HepG2 (cell line): ENCODE results near the gene MEPCE. TPM values are rescaled to one million over a fixed set of nuclear protein-coding genes. Genes with fewer than 3 reads are reported as not detected.

Source experiments
- ATAC-seq: fragments of 200-7000 bp; cut with Tn5 transposase; 3 replicates; pipeline ENCODE4 v1.9.1; 2020; ENCODE audit warnings: mild to moderate bottlenecking, moderate library complexity
- BruUV-seq: library from RNA; stranded (reverse); fragments of 400-500 nt; replicated peaks from 2 replicates; lab custom pipeline; 2021; lab: Mats Ljungman, UMichigan
- CTCF ChIA-PET: fragments of 300-600 bp; formaldehyde crosslinking; extraction: SDS; loops from one replicate; lab custom pipeline; 2021; ENCODE audit warnings: low total read pairs, inconsistent platforms, low intra/inter-chr PET ratio; lab: Yijun Ruan, JAX
- POLR2A ChIA-PET: fragments of 350-600 bp; sonication (Branson Sonifier 250); formaldehyde crosslinking; loops from one replicate; lab custom pipeline; 2020; ENCODE audit warnings: antibody characterized with exemption, inconsistent platforms; lab: Yijun Ruan, JAX
- DNase-seq: peaks from one replicate; pipeline ENCODE4 v3.0.0-alpha.2; 2015; ENCODE audit warnings: low spot score
- FAIRE-seq: peaks from 3 replicates; lab custom pipeline; 2011; peaks lifted over from hg19 to GRCh38; lab: Jason Lieb, UNC
- H2AFZ ChIP-seq: one replicate; pipeline ENCODE4 v1.6.1; 2011; ENCODE audit warnings: low read length, inconsistent platforms
- H3K27ac ChIP-seq: fragments of 300-600 bp; 3 replicates; pipeline ENCODE4 v1.8.0; 2011; ENCODE audit warnings: mixed run types, mild to moderate bottlenecking, mixed read lengths, low read length, inconsistent platforms; ENCODE audit not compliant: insufficient read depth; ENCODE audit errors: extremely low read length
- H3K27me3 ChIP-seq, 2 experiments: fragments of 200-600 bp in 1 of 2; 2 replicates in 1 of 2; 3 replicates in 1 of 2; pipeline versions ENCODE4 v1.6.0 to v1.8.0; 2011; ENCODE audit warnings: low read length in 2 of 2, mild to moderate bottlenecking in 2 of 2, moderate library complexity in 2 of 2, inconsistent platforms in 1 of 2; ENCODE audit not compliant: insufficient read depth in 2 of 2, control insufficient read depth in 1 of 2
- H3K36me3 ChIP-seq, 2 experiments: fragments of 200-600 bp in 1 of 2; replicated peaks in 1 of 2; 2 replicates in 1 of 2; 3 replicates in 1 of 2; pipeline versions ENCODE4 v1.5.1 to v1.8.0; 2011; ENCODE audit warnings: low read length in 2 of 2, inconsistent platforms in 1 of 2; ENCODE audit not compliant: insufficient read depth in 2 of 2, control insufficient read depth in 1 of 2
- H3K4me1 ChIP-seq: 2 replicates; pipeline ENCODE4 v1.5.1; 2012; ENCODE audit warnings: low read length, inconsistent platforms; ENCODE audit not compliant: insufficient read depth
- H3K4me2 ChIP-seq: 2 replicates; pipeline ENCODE4 v1.6.0; 2011; ENCODE audit warnings: low read depth, low read length, inconsistent platforms
- H3K4me3 ChIP-seq, 3 experiments: fragments of 200-600 bp in 1 of 3; sonication (generic), shearing (Covaris generic) in 1 of 3; replicated peaks in 1 of 3; 2 replicates each; pipeline ENCODE4 v1.5.1; 2011 to 2016; ENCODE audit warnings: low read length in 3 of 3, inconsistent platforms in 2 of 3, low read depth in 2 of 3, mild to moderate bottlenecking in 2 of 3, control low read depth in 1 of 3, mixed read lengths in 1 of 3; ENCODE audit not compliant: insufficient read depth in 1 of 3
- H3K79me2 ChIP-seq: one replicate; pipeline ENCODE4 v1.6.1; 2011; ENCODE audit warnings: low read length, inconsistent platforms; ENCODE audit not compliant: insufficient read depth
- H3K9ac ChIP-seq: 2 replicates; pipeline ENCODE4 v1.6.0; 2011; ENCODE audit warnings: mild to moderate bottlenecking, low read depth, low read length, inconsistent platforms; ENCODE audit not compliant: insufficient read depth
- H3K9me3 ChIP-seq: 2 replicates; pipeline ENCODE4 v1.5.1; 2012; ENCODE audit warnings: mild to moderate bottlenecking, low read length
- H4K20me1 ChIP-seq: 2 replicates; pipeline ENCODE4 v1.6.0; 2011; ENCODE audit warnings: inconsistent platforms, mild to moderate bottlenecking, low read length, moderate library complexity; ENCODE audit not compliant: insufficient read depth
- ELF3 ChIP-seq: IDR thresholded peaks from 2 replicates; pipeline ENCODE4 v1.6.1; 2016; ENCODE audit warnings: missing genetic modification reagents, missing compliant biosample characterization
- HOXA3 ChIP-seq: sonication (generic); formaldehyde crosslinking; IDR thresholded peaks from 2 replicates; pipeline ENCODE4 v1.5.0; 2020; ENCODE audit warnings: missing genetic modification reagents
- LCORL ChIP-seq, 2 experiments: fragments of 450-650 bp in 1 of 2; sonication (generic) in 1 of 2; formaldehyde crosslinking in 1 of 2; IDR thresholded peaks; 2 replicates each; pipeline versions ENCODE4 v1.5.0 to v1.6.1; 2017 to 2020; ENCODE audit warnings: antibody characterized with exemption in 1 of 2, missing genetic modification reagents in 1 of 2
- MED8 ChIP-seq: sonication (generic); formaldehyde crosslinking; IDR thresholded peaks from 2 replicates; pipeline ENCODE4 v1.8.1; 2023; ENCODE audit warnings: mild to moderate bottlenecking, missing genetic modification reagents; ENCODE audit not compliant: insufficient replicate concordance
- MIXL1 ChIP-seq: IDR thresholded peaks from 2 replicates; pipeline ENCODE4 v1.6.1; 2016
- RFX1 ChIP-seq: fragments of 450-650 bp; IDR thresholded peaks from 2 replicates; pipeline ENCODE4 v1.6.1; 2017
- SATB2 ChIP-seq: sonication (generic); formaldehyde crosslinking; IDR thresholded peaks from 2 replicates; pipeline ENCODE4 v1.5.0; 2020; ENCODE audit warnings: missing genetic modification reagents
- SIN3B ChIP-seq: fragments of 150-350 bp; IDR thresholded peaks from 2 replicates; pipeline ENCODE4 v1.6.1; 2014; ENCODE audit warnings: low read length
- TBX3 ChIP-seq: fragments of 450-650 bp; IDR thresholded peaks from 2 replicates; pipeline ENCODE4 v1.6.1; 2017; ENCODE audit warnings: antibody characterized with exemption, mild to moderate bottlenecking, inconsistent platforms, borderline replicate concordance
- ZSCAN22 ChIP-seq: sonication (generic); formaldehyde crosslinking; IDR thresholded peaks from 2 replicates; pipeline ENCODE4 v1.4.0; 2020; ENCODE audit warnings: mild to moderate bottlenecking, missing genetic modification reagents
- WGBS: methylation state at CpG from one replicate; pipeline ENCODE4 v1.1.6; 2017; ENCODE audit warnings: low lambda C conversion rate; 5-methylcytosine and 5-hydroxymethylcytosine counted together
- in situ Hi-C: cut with HindIII; loops from 2 replicates; pipeline ENCODE4 v1.10.0; 2017; ENCODE audit warnings: low pct_unique_long_range_greater_than_20kb; ENCODE audit not compliant: extremely low pct_ligation_motif_present
- intact Hi-C: fragments of 100-400 bp; cut with micrococcal nuclease; formaldehyde crosslinking; loops from one replicate; pipeline ENCODE4 v1.10.0; 2022; ENCODE audit not compliant: unreplicated experiment
- polyA plus RNA-seq, 8 experiments: library from polyadenylated mRNA; depleted of rRNA in 3 of 8; stranded (reverse) in 7 of 8; unstranded in 1 of 8; fragments of >200 nt; fragmentation: Illumina TruSeq in 4 of 8; extraction: Trizol in 4 of 8; gene quantifications; 2 replicates each; pipeline versions ENCODE4 v1.2.1 to v1.2.3, GENCODE V29; 2011 to 2016; ENCODE audit warnings: low read depth in 4 of 8, missing spikeins in 1 of 8, mixed read lengths in 1 of 8; ENCODE audit not compliant: insufficient read depth in 1 of 8
- total RNA-seq, 5 experiments: library from RNA; depleted of rRNA; stranded (reverse); fragments of >200 nt; fragmentation: Illumina TruSeq; extraction: Trizol; gene quantifications; 2 replicates each; pipeline ENCODE4 v1.2.3, GENCODE V29; 2016; ENCODE audit warnings: low read depth in 1 of 5
- TF ChIP-seq, protein P1 (sequence below): sonication (generic); formaldehyde crosslinking; IDR thresholded peaks from 2 replicates; pipeline ENCODE4 v1.4.0; 2020; ENCODE audit warnings: missing genetic modification reagents, borderline replicate concordance
- TF ChIP-seq, protein P2 (sequence below), 2 experiments: sonication (generic) in 1 of 2; formaldehyde crosslinking in 1 of 2; IDR thresholded peaks; 2 replicates each; pipeline versions ENCODE4 v1.6.1 to v1.9.0; 2014 to 2022; ENCODE audit warnings: antibody characterized with exemption in 1 of 2, borderline replicate concordance in 1 of 2, inconsistent platforms in 1 of 2, low read depth in 1 of 2, missing genetic modification reagents in 1 of 2

Gene MEPCE
- total and polyA plus RNA-seq, 2 of the 13 experiments (the other 11 are each of a cell fraction or from before 2014, with no cell fraction given): 12.3 to 26.0 TPM

DNA sequence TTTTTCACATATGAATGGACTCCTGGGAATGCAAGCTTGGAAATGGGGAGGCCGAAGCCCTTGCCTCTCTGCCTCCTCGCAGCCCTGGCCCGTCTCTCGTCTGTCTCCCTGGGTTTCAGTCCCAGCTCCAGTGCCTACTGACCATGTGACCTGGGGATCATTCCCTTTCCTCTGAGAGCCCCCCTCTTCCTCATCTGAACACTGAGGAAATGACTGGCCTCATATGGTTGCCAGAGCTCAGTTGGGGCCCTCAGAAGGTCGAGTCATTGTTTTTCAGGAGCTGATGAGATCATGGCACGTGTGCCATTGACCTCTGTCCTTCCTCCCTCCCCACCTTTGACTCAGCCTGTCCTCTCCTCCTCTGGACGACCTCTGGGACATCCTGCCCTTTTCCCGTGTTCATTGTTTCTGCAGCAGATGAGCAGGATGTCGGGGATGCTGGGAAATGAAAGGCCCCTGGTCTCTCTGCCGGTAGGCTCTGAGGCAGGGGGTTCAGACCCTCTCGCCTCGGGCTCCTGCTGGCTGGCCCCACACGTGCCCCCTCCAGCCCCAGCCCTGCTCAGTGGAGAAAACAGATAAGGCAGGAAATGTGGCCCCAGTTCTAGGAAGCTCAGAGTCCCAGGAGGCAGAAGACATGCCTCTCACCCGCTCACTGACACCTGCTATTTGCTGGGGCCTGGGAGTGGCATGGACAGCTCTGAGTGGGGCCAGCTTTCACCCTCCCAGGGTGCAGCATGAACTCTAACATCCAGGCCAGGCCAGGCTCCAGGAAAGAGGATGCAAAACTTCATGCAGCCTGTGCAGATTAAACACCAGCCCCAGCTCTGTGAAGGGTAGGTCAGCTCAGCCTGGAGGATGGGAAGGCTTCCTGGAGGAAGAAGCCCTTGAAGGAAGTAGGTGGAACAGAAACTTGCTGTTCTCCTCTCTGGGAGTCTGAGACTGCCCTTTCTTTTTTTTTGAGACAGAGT, 15.0 kb downstream of the MEPCE start:
- in situ Hi-C loops (no loop called here), intact Hi-C loops (loop anchor here (2.0 kb wide), 1 partner anchor 16 kb away; the partner anchor contains the start of genes MEPCE and ZCWPW1)
- H3K4me1 ChIP-seq: peaks cover 53% of the 10 kb centered on the region
- peak; percentile 96 for DNase-seq
- no peaks in the 10 kb centered on the region for H3K36me3 ChIP-seq
- peak overlapping the region; percentile 69 for H3K9ac ChIP-seq
- H3K27ac ChIP-seq: peak overlapping the region; percentile 94
- H3K4me2 ChIP-seq: peak overlapping the region; percentile 79
- BruUV-seq: TSS peak; percentile 94
- ChIA-PET POLR2A (interaction anchor here (0.8 to 6.6 kb wide), 16 partner anchors 10 to 431 kb away, joined by 3 to 199 read pairs (median 4); partner anchors contain the start of genes FBXO24, LRCH4, MEPCE and MOSPD3), CTCF (no interaction called here)
- peak overlapping the region in 2 of 3 experiments; percentile 27 to 51; a peak in 4 of 6 replicates for H3K4me3 ChIP-seq
- no peaks in the 10 kb centered on the region for H3K9me3 ChIP-seq
- FAIRE-seq: peak; percentile 99
- no peak overlapping the region for H2AFZ ChIP-seq
- WGBS: 3% methylated on average over 13 of the region's 14 CpGs
- no peaks in the 10 kb centered on the region for H4K20me1 ChIP-seq
- no peaks in the 10 kb centered on the region for H3K27me3 ChIP-seq
- ATAC-seq: peak; percentile 85
- H3K79me2 ChIP-seq: no peaks in the 10 kb centered on the region
- TF ChIP-seq, protein P1, sequence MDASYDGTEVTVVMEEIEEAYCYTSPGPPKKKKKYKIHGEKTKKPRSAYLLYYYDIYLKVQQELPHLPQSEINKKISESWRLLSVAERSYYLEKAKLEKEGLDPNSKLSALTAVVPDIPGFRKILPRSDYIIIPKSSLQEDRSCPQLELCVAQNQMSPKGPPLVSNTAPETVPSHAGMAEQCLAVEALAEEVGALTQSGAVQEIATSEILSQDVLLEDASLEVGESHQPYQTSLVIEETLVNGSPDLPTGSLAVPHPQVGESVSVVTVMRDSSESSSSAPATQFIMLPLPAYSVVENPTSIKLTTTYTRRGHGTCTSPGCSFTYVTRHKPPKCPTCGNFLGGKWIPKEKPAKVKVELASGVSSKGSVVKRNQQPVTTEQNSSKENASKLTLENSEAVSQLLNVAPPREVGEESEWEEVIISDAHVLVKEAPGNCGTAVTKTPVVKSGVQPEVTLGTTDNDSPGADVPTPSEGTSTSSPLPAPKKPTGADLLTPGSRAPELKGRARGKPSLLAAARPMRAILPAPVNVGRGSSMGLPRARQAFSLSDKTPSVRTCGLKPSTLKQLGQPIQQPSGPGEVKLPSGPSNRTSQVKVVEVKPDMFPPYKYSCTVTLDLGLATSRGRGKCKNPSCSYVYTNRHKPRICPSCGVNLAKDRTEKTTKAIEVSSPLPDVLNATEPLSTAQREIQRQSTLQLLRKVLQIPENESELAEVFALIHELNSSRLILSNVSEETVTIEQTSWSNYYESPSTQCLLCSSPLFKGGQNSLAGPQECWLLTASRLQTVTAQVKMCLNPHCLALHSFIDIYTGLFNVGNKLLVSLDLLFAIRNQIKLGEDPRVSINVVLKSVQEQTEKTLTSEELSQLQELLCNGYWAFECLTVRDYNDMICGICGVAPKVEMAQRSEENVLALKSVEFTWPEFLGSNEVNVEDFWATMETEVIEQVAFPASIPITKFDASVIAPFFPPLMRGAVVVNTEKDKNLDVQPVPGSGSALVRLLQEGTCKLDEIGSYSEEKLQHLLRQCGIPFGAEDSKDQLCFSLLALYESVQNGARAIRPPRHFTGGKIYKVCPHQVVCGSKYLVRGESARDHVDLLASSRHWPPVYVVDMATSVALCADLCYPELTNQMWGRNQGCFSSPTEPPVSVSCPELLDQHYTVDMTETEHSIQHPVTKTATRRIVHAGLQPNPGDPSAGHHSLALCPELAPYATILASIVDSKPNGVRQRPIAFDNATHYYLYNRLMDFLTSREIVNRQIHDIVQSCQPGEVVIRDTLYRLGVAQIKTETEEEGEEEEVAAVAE (CRISPR knock-in tag): no peak
- TF ChIP-seq HOXA3 (CRISPR knock-in tag) (peak; percentile 71), SIN3B (no peak), LCORL (IDR thresholded peaks at IDR 0.05) (peak; percentile 16; the same call in 1 of the 2 replicates), LCORL (CRISPR knock-in tag; IDR thresholded peaks at IDR 0.05) (peak; percentile 88), ELF3 (CRISPR knock-in tag) (peak; percentile 89; the same call in 1 of the 2 replicates), MIXL1 (CRISPR knock-in tag) (peak; percentile 72; the same call in 1 of the 2 replicates), MED8 (CRISPR knock-in tag) (peak; percentile 62), SATB2 (CRISPR knock-in tag) (no peak), TBX3 (peak; percentile 40; the same call in 1 of the 2 replicates), RFX1 (no peak), ZSCAN22 (CRISPR knock-in tag) (no peak; the same call in 1 of the 2 replicates)
- TF ChIP-seq, protein P2, sequence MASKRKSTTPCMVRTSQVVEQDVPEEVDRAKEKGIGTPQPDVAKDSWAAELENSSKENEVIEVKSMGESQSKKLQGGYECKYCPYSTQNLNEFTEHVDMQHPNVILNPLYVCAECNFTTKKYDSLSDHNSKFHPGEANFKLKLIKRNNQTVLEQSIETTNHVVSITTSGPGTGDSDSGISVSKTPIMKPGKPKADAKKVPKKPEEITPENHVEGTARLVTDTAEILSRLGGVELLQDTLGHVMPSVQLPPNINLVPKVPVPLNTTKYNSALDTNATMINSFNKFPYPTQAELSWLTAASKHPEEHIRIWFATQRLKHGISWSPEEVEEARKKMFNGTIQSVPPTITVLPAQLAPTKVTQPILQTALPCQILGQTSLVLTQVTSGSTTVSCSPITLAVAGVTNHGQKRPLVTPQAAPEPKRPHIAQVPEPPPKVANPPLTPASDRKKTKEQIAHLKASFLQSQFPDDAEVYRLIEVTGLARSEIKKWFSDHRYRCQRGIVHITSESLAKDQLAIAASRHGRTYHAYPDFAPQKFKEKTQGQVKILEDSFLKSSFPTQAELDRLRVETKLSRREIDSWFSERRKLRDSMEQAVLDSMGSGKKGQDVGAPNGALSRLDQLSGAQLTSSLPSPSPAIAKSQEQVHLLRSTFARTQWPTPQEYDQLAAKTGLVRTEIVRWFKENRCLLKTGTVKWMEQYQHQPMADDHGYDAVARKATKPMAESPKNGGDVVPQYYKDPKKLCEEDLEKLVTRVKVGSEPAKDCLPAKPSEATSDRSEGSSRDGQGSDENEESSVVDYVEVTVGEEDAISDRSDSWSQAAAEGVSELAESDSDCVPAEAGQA (IDR thresholded peaks at IDR 0.05; ENCODE audit: low read depth): peak; percentile 65; the same call in 1 of the 2 replicates
- TF ChIP-seq, protein P2 (CRISPR knock-in tag; IDR thresholded peaks at IDR 0.05; ENCODE audit: borderline replicate concordance): no peak
